EH (cell line): Measurements from ENCODE around the gene ZNF652.
"Not testable (repeated sequence)": the region's sequence is repeated elsewhere in the genome, so short reads cannot be mapped to it uniquely, and the experiment has no call there.

Source experiments
- DNase-seq: peaks from one replicate; pipeline ENCODE4 v3.0.0-alpha.2; 2015; ENCODE audit warnings: low read depth

The ZNF652 gene

GRCh38 chr17:49315551-49316257, 46.3 kb downstream of the ZNF652 start:
- peak; percentile 91 for DNase-seq

GRCh38 chr17:49312722-49313121, 49.3 kb downstream of the ZNF652 start:
- DNase-seq: no peak

- DNase-seq: no peak
These were observed 62.1 kb downstream of the ZNF652 start for GRCh38 chr17:49299996-49300395.

- DNase-seq: no peak
These were observed 63.6 kb downstream of the ZNF652 start for GRCh38 chr17:49298371-49298976.

- DNase-seq: no peak
These were observed 64.9 kb downstream of the ZNF652 start for GRCh38 chr17:49297141-49297540.

- DNase-seq: no peak
These were observed 67.9 kb downstream of the ZNF652 start for GRCh38 chr17:49294122-49294521.

GRCh38 chr17:49292901-49293300, 69.1 kb downstream of the ZNF652 start:
- DNase-seq: no peak

- DNase-seq: no peak
These were observed 70.1 kb downstream of the ZNF652 start for GRCh38 chr17:49291929-49292328.

GRCh38 chr17:49290690-49291359, 71.2 kb downstream of the ZNF652 start:
- peak; percentile 47 for DNase-seq

GRCh38 chr17:49288388-49288787, 73.7 kb downstream of the ZNF652 start:
- DNase-seq: no peak

- no peak for DNase-seq
These were observed 74.6 kb downstream of the ZNF652 start for GRCh38 chr17:49287481-49287880.

GRCh38 chr17:49286261-49286973, 75.6 kb downstream of the ZNF652 start:
- not testable (repeated sequence) for DNase-seq

- no peak for DNase-seq
These were observed 76.3 kb downstream of the ZNF652 start for GRCh38 chr17:49285716-49286115.

- no peak for DNase-seq
These were observed 81.1 kb downstream of the ZNF652 start for GRCh38 chr17:49280918-49281317.

GRCh38 chr17:49280061-49280460, 82.0 kb downstream of the ZNF652 start:
- DNase-seq: no peak

- DNase-seq: not testable (repeated sequence)
These were observed 82.6 kb downstream of the ZNF652 start for GRCh38 chr17:49279263-49280015.

GRCh38 chr17:49278076-49278475, 84.0 kb downstream of the ZNF652 start:
- DNase-seq: no peak

GRCh38 chr17:49277638-49278037, 84.4 kb downstream of the ZNF652 start:
- DNase-seq: no peak

GRCh38 chr17:49275981-49276380, 86.1 kb downstream of the ZNF652 start:
- DNase-seq: not testable (repeated sequence)

- DNase-seq: no peak
These were observed 92.7 kb downstream of the ZNF652 start for GRCh38 chr17:49269356-49269755.

GRCh38 chr17:49267912-49268311, 94.1 kb downstream of the ZNF652 start:
- DNase-seq: no peak

GRCh38 chr17:49266233-49266632, 95.8 kb downstream of the ZNF652 start:
- no peak for DNase-seq
